Spleen (tissue), 7 donors: ENCODE data around the gene CHRNA3.

Experiments
- POLR2A ChIP-seq, 3 donors: fragments of 450-650 bp; IDR thresholded peaks; one replicate each; pipeline ENCODE4 v1.5.1; 2017; ENCODE audit warnings: antibody characterized with exemption in 3 of 3, mild to moderate bottlenecking in 1 of 3
- POLR2AphosphoS5 ChIP-seq, 3 donors: sonication (generic); formaldehyde crosslinking; IDR thresholded peaks; one replicate each; pipeline ENCODE4 v1.5.1; 2017; ENCODE audit warnings: antibody characterized with exemption in 3 of 3
- TF ChIP-seq, protein P1 (sequence below), 11 experiments: fragments of 200-600 bp in 7 of 11; fragments of 450-650 bp in 4 of 11; sonication (generic) in 4 of 11; IDR thresholded peaks in 8 of 11; conservative IDR thresholded peaks in 3 of 11; 1 replicate in 7 of 11; 2 replicates in 4 of 11; pipeline versions ENCODE4 v1.4.0 to v1.8.0; 2016 to 2021; ENCODE audit warnings: antibody characterized with exemption in 11 of 11, inconsistent platforms in 4 of 11, mild to moderate bottlenecking in 1 of 11
- donor health status: DM: no; HTN: no; CAD: no; lungs with moderate emphysema.
- donor health status: DM: no; HTN: no; CAD: no.
- donor health status: DM: no; HTN: no; CAD: no.

DNA sequence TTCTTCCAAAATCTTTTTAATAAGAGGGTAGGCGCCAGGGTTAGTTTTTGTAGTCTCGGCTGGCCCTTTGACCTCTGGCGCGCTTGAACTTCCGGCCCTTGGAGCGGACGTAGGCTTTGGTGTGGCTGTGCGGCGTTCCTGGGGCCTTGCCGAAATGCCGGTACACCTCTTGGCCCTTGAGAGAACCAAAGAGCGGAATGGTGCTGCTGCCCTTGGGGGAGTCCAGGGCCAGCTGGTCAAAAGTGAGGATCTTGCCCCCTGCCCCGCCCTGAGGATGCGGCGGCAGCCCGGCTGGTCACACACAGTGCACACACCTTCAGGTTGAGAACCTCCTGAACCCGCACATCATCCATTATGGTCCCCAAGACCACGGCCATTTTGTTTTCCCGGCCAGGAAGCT is 40.2 kb upstream of the CHRNA3 start:
- TF ChIP-seq, protein P1, sequence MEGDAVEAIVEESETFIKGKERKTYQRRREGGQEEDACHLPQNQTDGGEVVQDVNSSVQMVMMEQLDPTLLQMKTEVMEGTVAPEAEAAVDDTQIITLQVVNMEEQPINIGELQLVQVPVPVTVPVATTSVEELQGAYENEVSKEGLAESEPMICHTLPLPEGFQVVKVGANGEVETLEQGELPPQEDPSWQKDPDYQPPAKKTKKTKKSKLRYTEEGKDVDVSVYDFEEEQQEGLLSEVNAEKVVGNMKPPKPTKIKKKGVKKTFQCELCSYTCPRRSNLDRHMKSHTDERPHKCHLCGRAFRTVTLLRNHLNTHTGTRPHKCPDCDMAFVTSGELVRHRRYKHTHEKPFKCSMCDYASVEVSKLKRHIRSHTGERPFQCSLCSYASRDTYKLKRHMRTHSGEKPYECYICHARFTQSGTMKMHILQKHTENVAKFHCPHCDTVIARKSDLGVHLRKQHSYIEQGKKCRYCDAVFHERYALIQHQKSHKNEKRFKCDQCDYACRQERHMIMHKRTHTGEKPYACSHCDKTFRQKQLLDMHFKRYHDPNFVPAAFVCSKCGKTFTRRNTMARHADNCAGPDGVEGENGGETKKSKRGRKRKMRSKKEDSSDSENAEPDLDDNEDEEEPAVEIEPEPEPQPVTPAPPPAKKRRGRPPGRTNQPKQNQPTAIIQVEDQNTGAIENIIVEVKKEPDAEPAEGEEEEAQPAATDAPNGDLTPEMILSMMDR (IDR thresholded peaks at IDR 0.05 in 8 of 11, conservative IDR thresholded peaks at IDR 0.05 in 3 of 11) = no peak
- TF ChIP-seq POLR2A (IDR thresholded peaks at IDR 0.05) (no peak), POLR2AphosphoS5 (IDR thresholded peaks at IDR 0.05) (no peak)
